BE2C (cell line): ENCODE measurements around the gene CTSF.

Experiments
- DNase-seq: peaks from one replicate; pipeline ENCODE4 v3.0.0-alpha.2; 2020
- H3K27me3 ChIP-seq: fragments of 250-450 bp; sonication (Bioruptor Pico); 2 replicates; pipeline ENCODE4 v1.5.1; 2020; ENCODE audit warnings: mild to moderate bottlenecking
- H3K36me3 ChIP-seq: fragments of 250-450 bp; sonication (Bioruptor Pico); 2 replicates; pipeline ENCODE4 v1.5.1; 2020; ENCODE audit warnings: mild to moderate bottlenecking
- H3K4me1 ChIP-seq: fragments of 250-450 bp; sonication (Bioruptor Pico); 2 replicates; pipeline ENCODE4 v1.5.1; 2020
- H3K4me3 ChIP-seq: 2 replicates; pipeline ENCODE4 v1.5.1; 2011; ENCODE audit warnings: low read depth, low read length
- H3K9me3 ChIP-seq: fragments of 250-450 bp; sonication (Bioruptor Pico); 2 replicates; pipeline ENCODE4 v1.5.1; 2020
- TF ChIP-seq, protein P1 (sequence below): IDR thresholded peaks from 2 replicates; pipeline ENCODE4 v1.5.1; 2012; ENCODE audit warnings: mild to moderate bottlenecking, low read depth, low read length

CTSF gene

DNA sequence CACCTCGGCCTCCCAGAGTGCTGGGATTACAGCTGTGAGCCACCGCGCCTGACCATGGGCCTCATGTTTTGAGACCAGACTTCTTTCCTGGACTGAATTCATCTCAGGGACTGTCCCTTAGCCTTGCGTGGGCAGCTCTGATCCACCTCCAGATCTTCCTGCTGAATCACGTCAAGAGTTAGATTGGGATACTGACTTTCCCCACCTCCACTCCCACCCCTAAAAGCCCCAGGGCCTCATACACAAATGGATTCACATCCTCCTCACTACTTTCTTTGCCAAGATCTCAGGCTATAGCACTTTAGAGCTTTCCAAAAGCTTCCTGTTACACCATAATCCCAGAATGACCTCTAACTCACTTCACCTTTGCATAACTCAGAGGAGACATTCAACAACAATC is 12.4 kb upstream of the CTSF start:
- TF ChIP-seq, protein P1, sequence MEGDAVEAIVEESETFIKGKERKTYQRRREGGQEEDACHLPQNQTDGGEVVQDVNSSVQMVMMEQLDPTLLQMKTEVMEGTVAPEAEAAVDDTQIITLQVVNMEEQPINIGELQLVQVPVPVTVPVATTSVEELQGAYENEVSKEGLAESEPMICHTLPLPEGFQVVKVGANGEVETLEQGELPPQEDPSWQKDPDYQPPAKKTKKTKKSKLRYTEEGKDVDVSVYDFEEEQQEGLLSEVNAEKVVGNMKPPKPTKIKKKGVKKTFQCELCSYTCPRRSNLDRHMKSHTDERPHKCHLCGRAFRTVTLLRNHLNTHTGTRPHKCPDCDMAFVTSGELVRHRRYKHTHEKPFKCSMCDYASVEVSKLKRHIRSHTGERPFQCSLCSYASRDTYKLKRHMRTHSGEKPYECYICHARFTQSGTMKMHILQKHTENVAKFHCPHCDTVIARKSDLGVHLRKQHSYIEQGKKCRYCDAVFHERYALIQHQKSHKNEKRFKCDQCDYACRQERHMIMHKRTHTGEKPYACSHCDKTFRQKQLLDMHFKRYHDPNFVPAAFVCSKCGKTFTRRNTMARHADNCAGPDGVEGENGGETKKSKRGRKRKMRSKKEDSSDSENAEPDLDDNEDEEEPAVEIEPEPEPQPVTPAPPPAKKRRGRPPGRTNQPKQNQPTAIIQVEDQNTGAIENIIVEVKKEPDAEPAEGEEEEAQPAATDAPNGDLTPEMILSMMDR: no peak
- no peaks in the 10 kb centered on the region for H3K4me1 ChIP-seq
- no peaks in the 10 kb centered on the region for H3K27me3 ChIP-seq
- no peaks in the 10 kb centered on the region for H3K9me3 ChIP-seq
- no peak for DNase-seq
- no peak overlapping the region for H3K4me3 ChIP-seq
- H3K36me3 ChIP-seq: no peaks in the 10 kb centered on the region

DNA sequence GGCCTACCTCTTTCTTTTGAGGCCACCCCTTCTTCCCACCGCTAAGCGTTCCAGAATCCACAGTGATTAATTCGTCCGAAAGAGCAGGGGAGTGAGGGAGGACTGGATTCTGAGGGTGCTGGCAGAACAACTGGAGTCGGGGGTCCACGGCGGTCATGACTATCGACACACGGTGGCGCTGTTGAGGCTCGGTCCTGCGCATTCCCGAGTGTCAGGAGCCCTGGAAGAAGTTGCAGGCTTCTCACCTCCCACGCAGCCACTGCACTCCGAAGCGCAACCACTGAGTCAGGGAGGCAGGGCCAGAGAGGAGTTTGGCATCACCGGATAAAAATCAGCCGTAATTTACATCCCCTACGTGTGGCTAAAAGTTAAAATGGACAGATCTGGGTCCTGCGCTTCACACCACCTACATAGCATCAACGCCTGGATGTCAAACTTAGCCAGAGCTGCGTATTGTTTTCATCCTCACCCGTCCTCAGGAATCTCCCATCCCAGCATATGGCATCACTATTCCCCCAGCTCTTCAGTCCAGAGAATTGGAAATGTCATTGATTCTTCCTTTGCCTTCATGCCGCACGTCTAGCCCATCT is 10.7 kb upstream of the CTSF start:
- no peaks in the 10 kb centered on the region for H3K9me3 ChIP-seq
- H3K36me3 ChIP-seq: no peaks in the 10 kb centered on the region
- TF ChIP-seq, protein P1: peak; percentile 90
- peak; percentile 84 for DNase-seq
- no peak overlapping the region for H3K4me3 ChIP-seq
- H3K4me1 ChIP-seq: no peaks in the 10 kb centered on the region
- peaks cover 5% of the 10 kb centered on the region for H3K27me3 ChIP-seq

DNA sequence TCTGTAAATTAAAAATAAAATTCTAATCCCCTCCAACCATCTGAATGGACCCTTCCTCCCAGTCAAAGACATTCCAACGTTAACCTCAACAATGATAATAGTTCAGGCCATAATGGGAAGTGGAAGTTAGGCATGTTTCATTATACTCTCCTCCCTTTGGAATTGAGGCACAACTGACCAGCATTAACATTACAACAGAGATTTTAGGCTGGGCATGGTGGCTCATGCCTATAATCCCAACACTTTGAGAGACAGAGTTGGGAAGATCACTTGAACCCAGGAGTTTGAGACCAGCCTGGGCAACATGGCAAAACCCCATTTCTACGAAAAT is 2.4 kb upstream of the CTSF start:
- H3K27me3 ChIP-seq: peaks cover 5% of the 10 kb centered on the region
- no peaks in the 10 kb centered on the region for H3K36me3 ChIP-seq
- no peaks in the 10 kb centered on the region for H3K9me3 ChIP-seq
- TF ChIP-seq, protein P1: no peak
- no peak overlapping the region for H3K4me3 ChIP-seq
- DNase-seq: no peak
- H3K4me1 ChIP-seq: no peaks in the 10 kb centered on the region

DNA sequence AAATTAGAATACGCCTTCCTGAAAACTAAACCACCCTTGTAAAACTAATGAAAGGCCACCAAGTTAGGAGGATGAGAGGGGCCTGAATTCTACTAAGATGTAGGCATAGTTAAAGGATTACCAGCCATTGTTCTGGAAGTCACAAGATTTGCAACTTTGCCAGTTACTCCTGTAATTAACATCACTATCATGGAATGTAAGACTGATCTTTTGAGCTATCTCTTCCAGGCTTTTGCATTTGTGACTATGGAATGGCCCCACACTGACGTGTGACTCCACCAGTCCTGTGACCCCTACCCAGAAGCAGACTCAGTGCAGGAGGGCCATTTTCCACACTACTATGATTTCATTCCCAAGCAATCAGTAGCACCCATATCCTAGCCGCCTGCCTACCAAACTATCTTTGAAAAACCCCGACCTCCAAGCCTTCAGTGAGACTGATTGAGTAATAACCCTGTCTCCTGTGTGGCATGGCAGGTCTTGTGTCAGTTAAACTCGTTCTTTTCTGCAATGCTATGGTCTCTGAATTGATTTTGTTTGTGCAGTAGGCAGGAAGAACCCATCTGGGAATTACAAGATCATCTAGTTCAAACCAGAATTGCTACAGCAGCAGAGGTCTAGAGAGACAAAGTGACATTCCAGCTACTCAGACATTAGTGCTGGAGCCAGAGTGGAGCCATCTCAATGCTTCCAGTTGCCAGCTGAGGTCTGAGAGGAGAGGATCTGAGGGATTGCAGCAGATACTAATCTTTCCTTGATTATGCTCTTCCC is 1.9 kb upstream of the CTSF start:
- H3K4me1 ChIP-seq: no peaks in the 10 kb centered on the region
- peaks cover 5% of the 10 kb centered on the region for H3K27me3 ChIP-seq
- H3K9me3 ChIP-seq: no peaks in the 10 kb centered on the region
- no peak for DNase-seq
- H3K36me3 ChIP-seq: no peaks in the 10 kb centered on the region
- H3K4me3 ChIP-seq: no peak overlapping the region
- TF ChIP-seq, protein P1: no peak

DNA sequence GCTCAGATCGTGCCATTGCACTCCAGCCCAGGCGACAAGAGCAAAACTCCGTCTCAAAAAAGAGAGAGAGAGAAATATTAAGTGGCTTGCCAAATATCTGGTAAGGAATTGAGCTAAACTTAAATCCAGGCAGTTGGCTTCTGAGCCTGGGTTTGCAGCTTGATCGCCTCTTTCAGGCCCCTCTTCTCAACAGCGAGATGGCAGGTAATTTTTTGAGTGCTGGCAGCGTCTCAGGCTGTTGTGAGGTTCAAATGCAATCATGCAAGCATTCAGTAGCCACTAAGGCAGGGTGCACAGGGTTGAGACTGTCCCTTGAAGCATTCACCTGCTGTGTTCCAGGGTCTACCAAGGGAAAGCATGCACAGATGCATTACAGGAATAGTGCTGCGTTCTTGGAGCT is 670 bp upstream of the CTSF start:
- TF ChIP-seq, protein P1: no peak
- no peak overlapping the region for H3K4me3 ChIP-seq
- H3K36me3 ChIP-seq: no peaks in the 10 kb centered on the region
- no peaks in the 10 kb centered on the region for H3K9me3 ChIP-seq
- no peak for DNase-seq
- no peaks in the 10 kb centered on the region for H3K27me3 ChIP-seq
- H3K4me1 ChIP-seq: no peaks in the 10 kb centered on the region

DNA sequence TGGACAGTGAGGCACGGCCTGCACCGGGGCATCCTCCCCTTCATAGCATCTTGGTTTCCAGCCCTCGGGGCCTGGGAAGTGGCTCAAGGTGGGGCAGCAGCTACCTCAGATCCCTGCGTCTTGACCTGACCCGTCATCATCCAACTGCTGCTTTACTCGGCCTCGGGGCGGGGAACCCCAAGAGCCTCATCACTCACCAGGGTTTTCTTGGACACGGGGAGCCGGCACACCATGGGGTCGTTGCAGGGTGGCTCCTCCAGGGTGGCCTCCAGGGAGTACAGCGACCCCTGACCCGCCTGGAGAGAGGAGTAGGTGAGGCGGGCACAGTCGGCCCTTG is 651 bp downstream of the CTSF start:
- H3K4me3 ChIP-seq: peak overlapping the region; percentile 51
- H3K4me1 ChIP-seq: no peaks in the 10 kb centered on the region
- no peaks in the 10 kb centered on the region for H3K27me3 ChIP-seq
- no peak for DNase-seq
- no peaks in the 10 kb centered on the region for H3K36me3 ChIP-seq
- no peaks in the 10 kb centered on the region for H3K9me3 ChIP-seq
- TF ChIP-seq, protein P1: no peak
